Endodermal cell (in vitro differentiated cells): Measurements from ENCODE around the gene EZH2. TPM values are rescaled to one million over a fixed set of nuclear protein-coding genes. Genes with fewer than 3 reads are reported as not detected.
A peak's percentile ranks its signal among the peaks of the same experiment; 100 is the strongest.

ENCODE experiments used
- DNase-seq: peaks from one replicate; pipeline ENCODE4 v3.0.0-alpha.2; 2017
- H3K27ac ChIP-seq: 2 replicates; pipeline ENCODE4 v1.5.1; 2013; ENCODE audit warnings: mild to moderate bottlenecking, low read depth, low read length, moderate library complexity
- H3K27me3 ChIP-seq: 2 replicates; pipeline ENCODE4 v1.6.1; 2013; ENCODE audit warnings: mild to moderate bottlenecking, low read length, moderate library complexity; ENCODE audit not compliant: insufficient read depth, control insufficient read depth, poor library complexity, severe bottlenecking
- H3K36me3 ChIP-seq: 2 replicates; pipeline ENCODE4 v1.7.0; 2013; ENCODE audit warnings: mild to moderate bottlenecking, low read length, moderate library complexity; ENCODE audit not compliant: control insufficient read depth, insufficient read depth
- H3K4me1 ChIP-seq: one replicate; pipeline ENCODE4 v1.7.0; 2013; ENCODE audit warnings: low read length; ENCODE audit not compliant: control insufficient read depth, insufficient read depth
- H3K4me3 ChIP-seq: 2 replicates; pipeline ENCODE4 v1.5.1; 2013; ENCODE audit warnings: mild to moderate bottlenecking, low read length, moderate library complexity
- H3K9ac ChIP-seq: 2 replicates; pipeline ENCODE4 v1.6.1; 2013; ENCODE audit warnings: mild to moderate bottlenecking, low read length, moderate library complexity; ENCODE audit not compliant: poor library complexity, severe bottlenecking; ENCODE audit errors: extremely low read depth
- H3K9me3 ChIP-seq: 2 replicates; pipeline ENCODE4 v1.6.1; 2013; ENCODE audit warnings: mild to moderate bottlenecking, low read length, moderate library complexity; ENCODE audit not compliant: control insufficient read depth
- H3K27ac Mint-ChIP-seq: 2 replicates; pipeline ENCODE4 v1.8.0; 2020; ENCODE audit warnings: mixed read lengths
- H3K27me3 Mint-ChIP-seq: 2 replicates; pipeline ENCODE4 v1.8.0; 2021; ENCODE audit warnings: mild to moderate bottlenecking, mixed read lengths; ENCODE audit not compliant: insufficient read depth
- H3K36me3 Mint-ChIP-seq: 2 replicates; pipeline ENCODE4 v1.8.0; 2020; ENCODE audit warnings: low read depth, mixed read lengths
- H3K4me1 Mint-ChIP-seq: 2 replicates; pipeline ENCODE4 v1.8.0; 2020; ENCODE audit warnings: mixed read lengths
- H3K4me3 Mint-ChIP-seq: 2 replicates; pipeline ENCODE4 v1.8.0; 2020; ENCODE audit warnings: mild to moderate bottlenecking, moderate library complexity, mixed read lengths
- H3K9me3 Mint-ChIP-seq: 2 replicates; pipeline ENCODE4 v1.8.0; 2020; ENCODE audit warnings: mild to moderate bottlenecking, mixed read lengths
- WGBS, 2 experiments: methylation state at CpG; one replicate each; pipeline versions ENCODE4 v1.1.5 to v1.1.7; 2013; ENCODE audit warnings: missing lambda C conversion rate in 2 of 2, mixed read lengths in 1 of 2; ENCODE audit not compliant: insufficient coverage in 1 of 2, insufficient read length in 1 of 2; 5-methylcytosine and 5-hydroxymethylcytosine counted together
- total RNA-seq, 2 donors: library from RNA; stranded (reverse); fragmentation: NEBNext Ultra II Directional in 1 of 2; extraction: Animal tissue kit (Norgen Biotek cat#: 25700) in 1 of 2; gene quantifications; 2 replicates in 1 of 2; 3 replicates in 1 of 2; pipeline ENCODE4 v1.2.1, GENCODE V29; 2021
- TF ChIP-seq, protein P1 (sequence below): fragments of 200-600 bp; sonication (generic); conservative IDR thresholded peaks from 2 replicates; pipeline ENCODE4 v1.5.0; 2021; ENCODE audit warnings: antibody characterized with exemption, mild to moderate bottlenecking

The EZH2 gene
- total RNA-seq, 2 donors from 2014 or later = 40.2 to 46.0 TPM

DNA sequence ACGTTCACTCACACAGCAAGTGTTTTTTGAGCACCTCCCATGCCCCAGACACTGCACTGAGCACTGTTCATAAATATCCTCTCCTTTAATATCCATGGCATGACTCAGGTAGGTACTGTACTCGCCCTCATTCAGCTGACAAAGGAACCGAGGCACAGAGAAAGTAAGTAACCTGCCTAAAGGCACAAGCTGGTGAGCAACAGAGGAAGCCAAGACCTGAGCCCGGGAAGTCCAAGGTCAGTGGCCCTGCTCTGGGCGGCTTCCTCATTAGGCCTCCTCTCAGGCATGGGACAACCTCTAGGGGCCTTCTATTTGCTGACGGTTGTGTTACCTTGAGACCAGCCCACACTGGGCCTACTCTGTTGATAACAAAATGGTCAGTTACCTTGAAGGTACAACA, 45.1 kb upstream of the EZH2 start:
- Mint-ChIP-seq H3K9me3 (peaks cover 3% of the 10 kb centered on the region), H3K36me3 (no peaks in the 10 kb centered on the region), H3K27me3 (no peaks in the 10 kb centered on the region), H3K27ac (no peak overlapping the region), H3K4me3 (no peak overlapping the region), H3K4me1 (peaks cover 2% of the 10 kb centered on the region)
- H3K9me3 ChIP-seq = no peaks in the 10 kb centered on the region
- H3K4me1 ChIP-seq = no peaks in the 10 kb centered on the region
- H3K36me3 ChIP-seq = no peaks in the 10 kb centered on the region
- H3K4me3 ChIP-seq = no peak overlapping the region
- DNase-seq = peak; percentile 32
- WGBS, 2 experiments = 92 to 95% methylated on average over 4 to 6 of the region's 6 CpGs
- TF ChIP-seq, protein P1, sequence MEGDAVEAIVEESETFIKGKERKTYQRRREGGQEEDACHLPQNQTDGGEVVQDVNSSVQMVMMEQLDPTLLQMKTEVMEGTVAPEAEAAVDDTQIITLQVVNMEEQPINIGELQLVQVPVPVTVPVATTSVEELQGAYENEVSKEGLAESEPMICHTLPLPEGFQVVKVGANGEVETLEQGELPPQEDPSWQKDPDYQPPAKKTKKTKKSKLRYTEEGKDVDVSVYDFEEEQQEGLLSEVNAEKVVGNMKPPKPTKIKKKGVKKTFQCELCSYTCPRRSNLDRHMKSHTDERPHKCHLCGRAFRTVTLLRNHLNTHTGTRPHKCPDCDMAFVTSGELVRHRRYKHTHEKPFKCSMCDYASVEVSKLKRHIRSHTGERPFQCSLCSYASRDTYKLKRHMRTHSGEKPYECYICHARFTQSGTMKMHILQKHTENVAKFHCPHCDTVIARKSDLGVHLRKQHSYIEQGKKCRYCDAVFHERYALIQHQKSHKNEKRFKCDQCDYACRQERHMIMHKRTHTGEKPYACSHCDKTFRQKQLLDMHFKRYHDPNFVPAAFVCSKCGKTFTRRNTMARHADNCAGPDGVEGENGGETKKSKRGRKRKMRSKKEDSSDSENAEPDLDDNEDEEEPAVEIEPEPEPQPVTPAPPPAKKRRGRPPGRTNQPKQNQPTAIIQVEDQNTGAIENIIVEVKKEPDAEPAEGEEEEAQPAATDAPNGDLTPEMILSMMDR = no peak
- no peak overlapping the region for H3K9ac ChIP-seq
- no peaks in the 10 kb centered on the region for H3K27me3 ChIP-seq
- H3K27ac ChIP-seq = no peak overlapping the region

DNA sequence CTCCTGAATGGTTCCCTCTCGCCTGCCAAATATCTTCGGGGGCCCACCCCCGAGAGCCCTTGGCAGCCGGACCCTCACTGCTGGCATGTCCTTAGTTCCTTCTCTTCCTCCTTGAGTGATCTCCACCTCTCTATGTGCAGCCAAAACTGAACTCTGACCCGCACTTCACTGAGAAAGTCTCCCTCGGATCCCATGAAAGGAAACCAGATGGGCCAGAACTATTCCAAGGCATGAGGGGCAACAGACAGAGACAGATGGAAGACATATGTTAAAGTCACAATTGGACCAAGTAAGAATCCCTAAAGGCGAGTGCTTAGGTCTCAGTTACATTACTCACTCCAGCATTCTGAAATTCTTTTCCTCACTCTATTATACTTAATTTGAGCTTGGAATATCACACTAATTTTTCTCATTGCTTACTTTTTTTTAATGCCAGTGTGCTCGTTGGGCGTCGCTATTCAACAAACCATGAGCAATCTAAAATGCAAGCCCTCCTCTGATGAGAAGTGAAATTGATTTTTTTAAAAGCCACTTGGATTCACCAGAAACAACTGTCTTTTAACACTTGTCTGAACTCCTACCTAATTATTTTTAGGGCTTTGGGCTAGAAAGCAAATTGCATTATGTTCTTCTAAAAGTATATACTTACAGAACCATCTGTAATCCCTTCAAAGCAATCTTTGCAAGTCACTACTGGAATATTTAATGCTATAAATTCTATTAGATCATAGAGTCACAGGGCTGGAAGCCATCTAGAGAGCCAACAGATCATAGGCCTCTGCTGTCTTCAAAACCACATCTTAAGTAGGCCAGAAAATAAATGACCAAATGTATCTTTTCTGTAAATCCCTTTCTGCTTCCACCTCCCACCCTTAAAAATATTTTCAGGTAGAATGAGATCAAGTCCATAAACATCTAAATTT, 43.3 kb upstream of the EZH2 start:
- Histone ChIP-seq H3K27ac (no peak overlapping the region), H3K4me3 (no peak overlapping the region), H3K4me1 (no peaks in the 10 kb centered on the region), H3K9ac (no peak overlapping the region), H3K36me3 (no peaks in the 10 kb centered on the region), H3K27me3 (no peaks in the 10 kb centered on the region), H3K9me3 (no peaks in the 10 kb centered on the region)
- Mint-ChIP-seq H3K4me3 (no peak overlapping the region), H3K4me1 (peaks cover 2% of the 10 kb centered on the region), H3K27ac (no peak overlapping the region), H3K9me3 (peaks cover 3% of the 10 kb centered on the region), H3K27me3 (no peaks in the 10 kb centered on the region), H3K36me3 (no peaks in the 10 kb centered on the region)
- TF ChIP-seq, protein P1 = no peak
- 90 to 96% methylated on average over 7 to 10 of the region's 10 CpGs for WGBS, 2 experiments
- no peak for DNase-seq

DNA sequence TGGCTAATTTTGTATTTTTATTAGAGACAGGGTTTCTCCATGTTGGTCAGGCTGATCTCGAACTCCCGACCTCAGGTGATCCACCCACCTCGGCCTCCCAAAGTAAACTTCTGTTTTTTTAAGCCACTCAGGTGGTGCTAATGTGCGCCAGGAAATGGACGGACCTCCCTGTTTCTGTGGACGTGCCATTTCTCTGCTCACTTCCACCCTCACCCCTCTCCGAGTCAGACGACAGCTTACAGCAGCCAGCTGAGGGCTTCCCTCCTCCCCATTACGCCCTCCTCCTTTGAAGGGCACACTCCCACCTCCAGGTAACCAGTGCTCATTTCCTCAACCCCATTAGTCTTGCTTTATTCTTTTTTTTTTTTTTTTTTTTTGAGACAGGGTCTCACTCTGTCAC, 41.7 kb upstream of the EZH2 start:
- Histone ChIP-seq H3K4me3 (no peak overlapping the region), H3K9ac (no peak overlapping the region), H3K36me3 (no peaks in the 10 kb centered on the region), H3K4me1 (no peaks in the 10 kb centered on the region), H3K27me3 (no peaks in the 10 kb centered on the region), H3K9me3 (no peaks in the 10 kb centered on the region), H3K27ac (no peak overlapping the region)
- no peak for DNase-seq
- H3K4me1 Mint-ChIP-seq = peaks cover 2% of the 10 kb centered on the region
- 92 to 93% methylated on average over 4 to 9 of the region's 9 CpGs for WGBS, 2 experiments
- TF ChIP-seq, protein P1 = no peak
- peaks cover 3% of the 10 kb centered on the region for H3K9me3 Mint-ChIP-seq
- H3K4me3 Mint-ChIP-seq = no peak overlapping the region
- H3K27ac Mint-ChIP-seq = no peak overlapping the region
- no peaks in the 10 kb centered on the region for H3K27me3 Mint-ChIP-seq
- no peaks in the 10 kb centered on the region for H3K36me3 Mint-ChIP-seq
